PC-9 (cell line): Measurements from ENCODE around the gene EFNA3. TPM values are rescaled to one million over a fixed set of nuclear protein-coding genes. Genes with fewer than 3 reads are reported as not detected.

Source experiments
- BruUV-seq: library from RNA; stranded (reverse); fragments of 400-500 nt; replicated peaks from 2 replicates; lab custom pipeline; 2021; lab: Mats Ljungman, UMichigan
- CTCF ChIA-PET: fragments of 300-600 bp; sonication (Branson Sonifier 250); formaldehyde crosslinking; loops from one replicate; lab custom pipeline; 2022; ENCODE audit warnings: antibody characterized with exemption; lab: Charles Lee
- POLR2A ChIA-PET: fragments of 300-600 bp; sonication (Branson Sonifier 250); formaldehyde crosslinking; loops from one replicate; lab custom pipeline; 2022; ENCODE audit warnings: antibody characterized with exemption; ENCODE audit not compliant: unreplicated experiment; lab: Charles Lee
- DNase-seq, 2 experiments: peaks; one replicate each; pipeline versions ENCODE4 v3.0.0 to v3.0.0-alpha.2; 2015 to 2022; ENCODE audit warnings: mixed read lengths in 1 of 2
- H2AFZ ChIP-seq: fragments of 200-600 bp; sonication (generic); 2 replicates; pipeline ENCODE4 v1.8.1; 2017; ENCODE audit warnings: antibody characterized with exemption
- H3F3A ChIP-seq: fragments of 200-600 bp; sonication (generic); 2 replicates; pipeline ENCODE4 v1.8.1; 2017; ENCODE audit warnings: antibody characterized with exemption, mild to moderate bottlenecking, low read depth; ENCODE audit not compliant: insufficient read depth
- H3K27ac ChIP-seq: fragments of 200-600 bp; sonication (generic); 2 replicates; pipeline ENCODE4 v1.6.1; 2016; ENCODE audit warnings: mixed run types
- H3K27me3 ChIP-seq: fragments of 200-600 bp; sonication (generic); 2 replicates; pipeline ENCODE4 v1.6.1; 2016; ENCODE audit warnings: low read depth, mixed run types; ENCODE audit not compliant: insufficient read depth
- H3K36me3 ChIP-seq: fragments of 200-600 bp; sonication (generic); 2 replicates; pipeline ENCODE4 v1.6.1; 2016; ENCODE audit warnings: low read depth, mixed run types
- H3K4me1 ChIP-seq: fragments of 200-600 bp; sonication (generic); replicated peaks from 2 replicates; pipeline ENCODE4 v1.6.1; 2016; ENCODE audit warnings: mixed run types; ENCODE audit not compliant: insufficient read depth
- H3K4me2 ChIP-seq: fragments of 200-600 bp; sonication (generic); 2 replicates; pipeline ENCODE4 v1.6.1; 2017; ENCODE audit warnings: mixed run types
- H3K4me3 ChIP-seq: fragments of 200-600 bp; sonication (generic); 2 replicates; pipeline ENCODE4 v1.6.1; 2016; ENCODE audit warnings: mixed run types
- H3K79me2 ChIP-seq: fragments of 200-600 bp; sonication (generic); 2 replicates; pipeline ENCODE4 v1.6.1; 2017; ENCODE audit warnings: low read depth, mixed run types
- H3K9me2 ChIP-seq: fragments of 200-600 bp; sonication (generic); 2 replicates; pipeline ENCODE4 v1.8.1; 2017; ENCODE audit warnings: mild to moderate bottlenecking; ENCODE audit not compliant: insufficient read depth
- H3K9me3 ChIP-seq: fragments of 200-600 bp; sonication (generic); 2 replicates; pipeline ENCODE4 v1.8.1; 2016; ENCODE audit warnings: low read depth; ENCODE audit not compliant: insufficient read depth
- H4K20me1 ChIP-seq: fragments of 200-600 bp; sonication (generic); 2 replicates; pipeline ENCODE4 v1.8.1; 2017; ENCODE audit not compliant: insufficient read depth
- EZH2 ChIP-seq: fragments of 200-600 bp; sonication (generic); IDR thresholded peaks from 2 replicates; pipeline ENCODE4 v1.8.0; 2017; ENCODE audit warnings: antibody characterized with exemption, low read depth
- intact Hi-C: fragments of 100-400 bp; cut with micrococcal nuclease; formaldehyde crosslinking; loops from one replicate; pipeline ENCODE4 v1.10.0; 2022; ENCODE audit not compliant: unreplicated experiment
- total RNA-seq: library from RNA; stranded (reverse); gene quantifications from 2 replicates; pipeline ENCODE4 v1.2.3, GENCODE V29; 2021
- TF ChIP-seq, protein P1 (sequence below): fragments of 200-600 bp; sonication (generic); conservative IDR thresholded peaks from 2 replicates; pipeline ENCODE4 v1.6.1; 2017; ENCODE audit warnings: mixed run types, antibody characterized with exemption, mild to moderate bottlenecking, moderate library complexity

The EFNA3 gene
- total RNA-seq, 1 experiment from 2014 or later: 6.7 TPM

DNA sequence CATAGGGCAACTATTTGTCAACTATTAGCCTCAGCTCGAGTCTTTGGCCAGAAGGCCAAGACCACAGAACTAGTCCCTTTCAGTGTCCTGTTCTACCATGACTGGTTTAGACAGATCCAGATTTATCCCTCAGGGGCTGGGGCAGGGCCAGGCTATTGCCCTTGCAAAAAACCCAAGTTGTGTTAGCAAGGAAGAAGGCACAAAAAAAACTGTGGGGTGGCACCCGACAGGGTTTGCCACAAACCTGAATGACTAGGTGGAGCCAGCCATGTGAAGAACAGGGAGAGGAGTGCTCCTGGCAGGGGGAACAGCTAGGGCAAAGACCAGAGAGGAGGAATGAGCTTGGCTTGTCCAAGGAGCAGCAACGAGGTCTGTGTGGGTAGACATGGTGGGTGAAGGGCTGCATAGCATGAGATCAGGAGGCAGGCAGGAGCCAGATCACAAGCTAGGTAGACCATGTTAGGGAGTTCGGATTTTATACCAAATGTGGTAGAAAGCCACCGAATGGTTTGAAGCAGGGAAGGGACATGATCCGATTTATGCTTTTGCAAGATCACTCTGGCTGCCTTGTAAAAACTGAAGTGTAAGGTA is 40.7 kb upstream of the EFNA3 start:
- Histone ChIP-seq H3K36me3 (no peaks in the 10 kb centered on the region), H3K4me1 (peaks cover 28% of the 10 kb centered on the region), H4K20me1 (no peaks in the 10 kb centered on the region), H3K9me3 (no peaks in the 10 kb centered on the region), H3K4me3 (no peak overlapping the region), H3K27me3 (no peaks in the 10 kb centered on the region), H3K9me2 (no peaks in the 10 kb centered on the region), H3K4me2 (peak overlapping the region; percentile 52), H3K79me2 (no peaks in the 10 kb centered on the region), H2AFZ (no peak overlapping the region), H3K27ac (peak overlapping the region; percentile 53), H3F3A (peaks cover 25% of the 10 kb centered on the region)
- no TSS peak for BruUV-seq
- ChIA-PET CTCF (interaction anchor here (0.5 to 1.6 kb wide), 6 partner anchors 13 to 67 kb away, joined by 3 to 6 read pairs (median 4); partner anchors contain the start of genes ADAM15 and SHC1), POLR2A (interaction anchor here (0.5 to 0.7 kb wide), 4 partner anchors 15 to 157 kb away, joined by 3 read pairs; no protein-coding TSS in a partner anchor)
- DNase-seq: peak; percentile 45 to 53
- intact Hi-C loops: loop anchor here (2.0 kb wide), 1 partner anchor 15 kb away; no protein-coding TSS in a partner anchor
- TF ChIP-seq, protein P1, sequence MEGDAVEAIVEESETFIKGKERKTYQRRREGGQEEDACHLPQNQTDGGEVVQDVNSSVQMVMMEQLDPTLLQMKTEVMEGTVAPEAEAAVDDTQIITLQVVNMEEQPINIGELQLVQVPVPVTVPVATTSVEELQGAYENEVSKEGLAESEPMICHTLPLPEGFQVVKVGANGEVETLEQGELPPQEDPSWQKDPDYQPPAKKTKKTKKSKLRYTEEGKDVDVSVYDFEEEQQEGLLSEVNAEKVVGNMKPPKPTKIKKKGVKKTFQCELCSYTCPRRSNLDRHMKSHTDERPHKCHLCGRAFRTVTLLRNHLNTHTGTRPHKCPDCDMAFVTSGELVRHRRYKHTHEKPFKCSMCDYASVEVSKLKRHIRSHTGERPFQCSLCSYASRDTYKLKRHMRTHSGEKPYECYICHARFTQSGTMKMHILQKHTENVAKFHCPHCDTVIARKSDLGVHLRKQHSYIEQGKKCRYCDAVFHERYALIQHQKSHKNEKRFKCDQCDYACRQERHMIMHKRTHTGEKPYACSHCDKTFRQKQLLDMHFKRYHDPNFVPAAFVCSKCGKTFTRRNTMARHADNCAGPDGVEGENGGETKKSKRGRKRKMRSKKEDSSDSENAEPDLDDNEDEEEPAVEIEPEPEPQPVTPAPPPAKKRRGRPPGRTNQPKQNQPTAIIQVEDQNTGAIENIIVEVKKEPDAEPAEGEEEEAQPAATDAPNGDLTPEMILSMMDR: no peak

DNA sequence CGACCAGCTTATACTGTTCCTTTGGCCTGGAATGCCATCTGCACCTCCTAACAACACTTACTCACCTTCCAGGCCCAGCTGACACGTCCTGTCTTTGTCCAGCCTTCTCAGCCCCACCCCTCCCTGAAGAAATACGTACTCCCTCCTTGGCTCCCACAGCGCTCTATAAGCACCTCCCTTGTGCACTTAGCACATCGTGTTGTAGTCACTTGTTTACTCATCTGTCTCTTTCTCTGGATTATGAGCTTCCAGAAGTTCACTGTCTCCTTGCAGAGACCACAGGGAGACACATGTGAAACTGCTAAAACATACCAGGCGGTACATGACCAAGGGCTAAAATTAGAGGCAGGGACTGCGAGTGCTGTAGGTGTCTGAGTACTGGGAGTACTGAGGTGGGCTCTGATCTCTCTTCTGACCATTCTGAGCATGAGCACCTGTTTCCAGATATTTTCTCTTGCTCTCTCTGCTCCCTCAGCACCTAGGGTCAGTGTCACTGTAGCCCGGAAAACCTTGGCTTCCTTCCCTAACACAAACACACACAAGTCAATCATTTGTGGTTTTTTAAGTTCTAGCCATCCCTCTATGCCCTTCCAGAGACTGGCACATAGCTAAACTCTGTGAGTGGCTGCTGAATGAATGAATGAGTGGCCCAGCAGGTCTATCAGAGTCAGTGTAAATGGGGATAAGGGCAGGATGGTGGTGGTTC is 39.9 kb upstream of the EFNA3 start:
- intact Hi-C loops: loop anchor here (2.0 kb wide), 1 partner anchor 16 kb away; no protein-coding TSS in a partner anchor
- no peaks in the 10 kb centered on the region for H3K27me3 ChIP-seq
- DNase-seq: peak; percentile 71 to 86
- TF ChIP-seq, protein P1: no peak
- TF ChIP-seq EZH2: no peak
- H3K36me3 ChIP-seq: no peaks in the 10 kb centered on the region
- peaks cover 28% of the 10 kb centered on the region for H3K4me1 ChIP-seq
- H2AFZ ChIP-seq: no peak overlapping the region
- ChIA-PET POLR2A (interaction anchor here (0.5 to 0.7 kb wide), 6 partner anchors 16 to 336 kb away, joined by 3 to 5 read pairs (median 3); no protein-coding TSS in a partner anchor), CTCF (interaction anchor here (0.6 to 1.6 kb wide), 6 partner anchors 12 to 67 kb away, joined by 3 to 5 read pairs (median 4); partner anchors contain the start of gene ADAM15)
- H3K4me2 ChIP-seq: peak overlapping the region; percentile 52
- no TSS peak for BruUV-seq
- peak overlapping the region; percentile 53 for H3K27ac ChIP-seq
- no peaks in the 10 kb centered on the region for H3K79me2 ChIP-seq
- H3F3A ChIP-seq: peaks cover 25% of the 10 kb centered on the region
- no peaks in the 10 kb centered on the region for H3K9me2 ChIP-seq
- no peaks in the 10 kb centered on the region for H3K9me3 ChIP-seq
- H4K20me1 ChIP-seq: no peaks in the 10 kb centered on the region
- H3K4me3 ChIP-seq: peak overlapping the region; percentile 11; the same call in 1 of the 2 replicates

DNA sequence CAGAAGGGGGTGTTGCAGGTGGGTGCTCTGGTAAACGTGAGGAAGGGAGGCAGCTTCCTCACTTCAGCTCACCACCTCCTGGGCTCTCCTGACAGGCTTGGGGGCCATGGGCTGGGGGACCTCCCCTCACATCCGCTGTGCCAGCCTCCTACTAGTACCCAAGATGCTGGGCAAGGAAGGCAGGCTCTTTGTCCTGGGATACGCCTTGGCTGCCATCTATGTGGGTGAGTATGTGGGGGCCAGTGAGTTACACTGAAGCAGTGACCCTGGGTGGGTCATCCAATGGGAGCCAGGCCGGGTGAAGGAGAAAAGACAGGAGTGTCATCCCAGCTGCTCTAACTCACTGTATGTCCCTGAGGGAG is 39.3 kb upstream of the EFNA3 start:
- no peaks in the 10 kb centered on the region for H3K9me3 ChIP-seq
- DNase-seq: no peak
- no peak overlapping the region for H2AFZ ChIP-seq
- H3K27ac ChIP-seq: peak overlapping the region; percentile 53
- H3K4me3 ChIP-seq: no peak overlapping the region
- H3K27me3 ChIP-seq: no peaks in the 10 kb centered on the region
- H3K9me2 ChIP-seq: no peaks in the 10 kb centered on the region
- intact Hi-C loops: loop anchor here (2.0 kb wide), 1 partner anchor 16 kb away; no protein-coding TSS in a partner anchor
- POLR2A ChIA-PET: interaction anchor here (0.7 kb wide), 2 partner anchors 107 to 171 kb away, joined by 3 to 25 read pairs; no protein-coding TSS in a partner anchor
- no peaks in the 10 kb centered on the region for H3K79me2 ChIP-seq
- no peaks in the 10 kb centered on the region for H3K36me3 ChIP-seq
- CTCF ChIA-PET: interaction anchor here (0.8 to 1.6 kb wide), 3 partner anchors 12 to 46 kb away, joined by 3 to 5 read pairs (median 4); partner anchors contain the start of gene ADAM15
- H3F3A ChIP-seq: peaks cover 25% of the 10 kb centered on the region
- BruUV-seq: no TSS peak
- H4K20me1 ChIP-seq: no peaks in the 10 kb centered on the region
- peaks cover 28% of the 10 kb centered on the region for H3K4me1 ChIP-seq
- H3K4me2 ChIP-seq: peak overlapping the region; percentile 52
- TF ChIP-seq EZH2: no peak
- TF ChIP-seq, protein P1: no peak
